Heart left ventricle (tissue), 13 donors: ENCODE results near the gene TGFB2.
"Not testable (repeated sequence)": the region's sequence is repeated elsewhere in the genome, so short reads cannot be mapped to it uniquely, and the experiment has no call there.

Experiments
- POLR2A ChIP-seq, 2 donors: fragments of 450-650 bp; IDR thresholded peaks; one replicate each; pipeline ENCODE4 v1.6.1; 2017; ENCODE audit warnings: antibody characterized with exemption in 2 of 2, mild to moderate bottlenecking in 2 of 2, moderate library complexity in 2 of 2
- TF ChIP-seq, protein P1 (sequence below), 12 donors: fragments of 200-600 bp; sonication (generic) in 4 of 12; IDR thresholded peaks; one replicate each; pipeline versions ENCODE4 v1.5.0 to v1.8.0; 2018 to 2022; ENCODE audit warnings: antibody characterized with exemption in 12 of 12, mild to moderate bottlenecking in 5 of 12
- donor health status: ischemic (EF 13 %, LVEDD 7.1; RV severe dilation, severe dysfunction).
- donor health status: DM: no; HTN: yes; CAD: no.
- donor health status: DM: no; HTN: no; CAD: no.
- donor health status: ischemic (EF 25% LVEDD 6.9; RV normal size, moderate dysfunction).
- donor health status: ischemic (EF 25% LVEDD 5.7; RV mildly dilated, moderate dysfunction).
- donor health status: ischemic (EF 35%, LVEDD 5.7; RV mildly dilated, moderate dysfunction).
- donor health status: nonischemic (EF 11% LVEDD 7.7; RV severe dilation, severe dysfunction).
- donor health status: DM: yes; HTN: yes; CAD: no.
- donor health status: PGD.
- donor health status: ischemic (EF 29% LVEDD 5.4; RV normal size, mild dysfunction).
- donor health status: nonischemic (EF 23%, LVEDD 6.1; RV moderate dilation, normal function).

DNA sequence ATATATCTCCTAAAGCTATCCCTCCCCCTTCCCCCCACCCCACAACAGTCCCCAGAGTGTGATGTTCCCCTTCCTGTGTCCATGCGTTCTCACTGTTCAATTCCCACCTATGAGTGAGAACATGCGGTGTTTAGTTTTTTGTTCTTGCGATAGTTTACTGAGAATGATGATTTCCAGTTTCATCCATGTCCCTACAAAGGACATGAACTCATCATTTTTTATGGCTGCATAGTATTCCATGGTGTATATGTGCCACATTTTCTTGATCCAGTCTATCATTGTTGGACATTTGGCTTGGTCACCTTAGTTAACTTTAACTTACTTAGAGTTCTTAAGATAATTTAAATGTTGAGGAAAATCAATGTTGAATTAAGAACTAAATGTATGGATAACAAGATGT, 25.0 kb upstream of the TGFB2 start:
- TF ChIP-seq, protein P1, sequence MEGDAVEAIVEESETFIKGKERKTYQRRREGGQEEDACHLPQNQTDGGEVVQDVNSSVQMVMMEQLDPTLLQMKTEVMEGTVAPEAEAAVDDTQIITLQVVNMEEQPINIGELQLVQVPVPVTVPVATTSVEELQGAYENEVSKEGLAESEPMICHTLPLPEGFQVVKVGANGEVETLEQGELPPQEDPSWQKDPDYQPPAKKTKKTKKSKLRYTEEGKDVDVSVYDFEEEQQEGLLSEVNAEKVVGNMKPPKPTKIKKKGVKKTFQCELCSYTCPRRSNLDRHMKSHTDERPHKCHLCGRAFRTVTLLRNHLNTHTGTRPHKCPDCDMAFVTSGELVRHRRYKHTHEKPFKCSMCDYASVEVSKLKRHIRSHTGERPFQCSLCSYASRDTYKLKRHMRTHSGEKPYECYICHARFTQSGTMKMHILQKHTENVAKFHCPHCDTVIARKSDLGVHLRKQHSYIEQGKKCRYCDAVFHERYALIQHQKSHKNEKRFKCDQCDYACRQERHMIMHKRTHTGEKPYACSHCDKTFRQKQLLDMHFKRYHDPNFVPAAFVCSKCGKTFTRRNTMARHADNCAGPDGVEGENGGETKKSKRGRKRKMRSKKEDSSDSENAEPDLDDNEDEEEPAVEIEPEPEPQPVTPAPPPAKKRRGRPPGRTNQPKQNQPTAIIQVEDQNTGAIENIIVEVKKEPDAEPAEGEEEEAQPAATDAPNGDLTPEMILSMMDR (IDR thresholded peaks at IDR 0.05): not testable (repeated sequence)
- TF ChIP-seq POLR2A (IDR thresholded peaks at IDR 0.05): not testable (repeated sequence)
